Measurements from ENCODE around the gene CHRNG. TPM values are rescaled to one million over a fixed set of nuclear protein-coding genes. Genes with fewer than 3 reads are reported as not detected.

Gene CHRNG
- total RNA-seq, 1 donor from 2014 or later, result not detected

DNA sequence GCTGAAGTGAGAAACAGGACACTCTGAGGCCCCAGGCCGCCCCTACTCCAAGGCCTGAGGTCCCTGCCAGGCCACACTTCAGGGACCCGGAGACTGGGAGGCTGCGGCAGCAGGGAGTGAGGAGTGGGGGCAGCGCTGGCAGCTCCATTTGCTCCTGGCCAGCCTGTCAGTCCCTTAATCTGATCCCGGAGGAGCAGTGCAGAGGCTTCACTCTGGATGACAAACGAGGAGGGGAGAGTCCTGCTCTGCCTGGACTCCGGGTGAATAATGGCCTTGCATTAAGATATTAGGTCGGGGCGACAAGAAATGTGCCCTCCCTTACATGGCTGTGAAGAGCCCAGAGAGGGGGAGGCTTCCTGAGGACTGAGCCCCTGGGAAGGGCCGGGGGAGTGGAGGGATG is 33.6 kb upstream of the CHRNG start:
- no peak for DNase-seq (ENCODE audit: low spot score)

DNA sequence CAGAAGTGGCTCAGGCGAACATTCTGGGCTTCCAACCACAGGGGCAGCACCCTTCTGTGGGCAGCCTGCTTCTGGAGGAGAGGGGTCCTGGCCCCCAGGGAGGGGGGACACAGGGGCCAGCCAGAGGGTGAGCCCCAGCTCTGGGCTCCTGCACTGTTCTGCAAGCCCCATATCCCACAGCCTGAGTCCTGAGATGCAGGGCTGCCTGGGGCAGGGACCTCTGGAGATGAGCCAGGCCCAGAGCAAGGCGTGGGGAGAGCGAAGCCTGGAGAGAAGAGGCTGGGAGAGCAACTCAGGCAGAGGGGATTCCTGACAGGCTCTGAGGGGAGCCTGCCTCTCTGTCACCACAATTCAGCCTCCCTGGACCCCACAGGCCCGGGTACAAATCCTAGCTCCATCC is 32.8 kb upstream of the CHRNG start:
- no peak for DNase-seq (ENCODE audit: low spot score)

DNA sequence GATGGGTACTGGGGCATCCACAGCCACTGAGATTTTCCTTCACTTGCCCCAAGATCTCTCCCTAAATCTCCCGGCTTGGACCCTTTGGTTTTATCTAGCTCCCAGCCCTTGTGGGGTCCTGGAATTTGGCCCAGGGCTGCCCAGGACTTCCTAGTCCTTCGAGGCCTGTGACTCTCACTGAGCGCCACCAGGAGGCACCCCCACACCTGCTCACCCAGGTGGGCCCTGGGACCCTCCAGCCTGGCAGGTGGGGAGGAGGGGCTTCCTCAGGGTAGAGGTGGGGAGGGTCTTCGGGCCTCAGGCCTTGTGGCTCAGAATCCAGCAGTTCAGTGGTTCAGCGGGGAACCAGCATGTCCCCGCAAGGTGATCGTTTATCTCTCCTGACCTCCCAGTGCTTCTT is 31.2 kb upstream of the CHRNG start:
- no peak for DNase-seq (ENCODE audit: low spot score)

DNA sequence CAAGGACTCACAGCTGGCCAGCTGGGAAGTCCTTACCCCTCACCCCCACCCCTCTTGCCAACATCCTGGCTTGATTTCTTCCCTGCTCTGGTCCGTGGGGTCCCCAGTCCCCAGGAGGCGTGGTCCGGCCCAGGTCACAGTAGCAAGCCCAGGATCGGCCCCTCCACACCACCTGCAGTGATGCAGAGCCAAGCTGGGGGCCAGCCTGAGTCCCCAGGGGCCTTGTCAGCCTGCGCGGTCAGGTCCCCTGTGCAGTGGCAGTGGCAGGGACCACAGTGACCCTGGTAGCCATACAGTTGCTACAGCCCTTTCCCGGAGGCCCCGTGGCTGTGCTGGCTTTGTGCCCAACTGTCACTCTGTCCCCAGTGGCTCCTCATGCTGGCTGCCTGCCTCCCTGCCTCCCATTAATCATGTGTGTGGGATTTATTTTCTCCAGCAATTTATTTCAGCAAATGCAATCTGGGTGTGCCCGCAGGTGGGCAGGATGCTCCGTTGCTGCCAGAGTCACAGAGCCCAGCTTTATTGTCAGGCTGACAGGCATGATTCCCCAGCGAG is 28.1 kb upstream of the CHRNG start:
- DNase-seq (ENCODE audit: low spot score), result no peak

DNA sequence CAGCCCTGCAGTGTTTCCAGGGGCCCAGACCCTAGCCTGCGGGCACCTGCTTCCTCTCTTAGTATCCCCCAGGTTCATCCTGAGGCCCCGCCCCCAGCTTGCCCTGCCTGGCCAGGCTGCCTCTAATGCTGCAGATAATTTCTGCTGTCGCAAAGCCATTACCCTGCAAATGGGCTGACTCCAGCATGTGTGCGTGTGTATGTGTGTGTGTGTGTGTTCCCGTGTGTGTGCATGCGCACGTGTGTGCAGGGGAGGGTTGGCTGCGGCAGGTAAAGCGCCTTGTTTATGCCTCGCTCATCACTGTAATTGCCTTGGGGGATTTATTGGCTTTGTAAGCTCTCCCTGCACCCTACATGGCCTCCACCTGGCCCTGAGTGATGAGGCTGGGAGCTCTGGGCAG is 26.9 kb upstream of the CHRNG start:
- DNase-seq (ENCODE audit: low spot score), result no peak

DNA sequence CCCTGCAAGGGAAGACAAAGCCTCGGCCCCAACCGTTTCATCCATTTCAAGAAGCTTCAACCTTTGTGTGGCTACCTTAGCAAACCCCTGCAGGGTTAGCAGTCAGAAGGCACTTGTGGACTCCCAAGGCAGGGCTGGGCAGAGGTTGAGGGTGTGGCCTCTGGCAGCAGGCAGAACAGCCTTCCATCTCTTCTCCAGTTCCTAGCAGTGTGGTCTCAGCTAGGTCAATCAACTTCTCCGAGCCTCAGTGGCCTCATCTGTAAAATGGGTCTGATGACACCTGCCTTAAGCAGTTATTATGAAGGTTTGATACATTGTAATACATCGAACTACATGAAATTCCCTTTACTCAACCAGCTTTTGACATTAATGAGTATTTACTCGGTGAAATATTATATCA is 26.1 kb upstream of the CHRNG start:
- DNase-seq (ENCODE audit: low spot score), result no peak

DNA sequence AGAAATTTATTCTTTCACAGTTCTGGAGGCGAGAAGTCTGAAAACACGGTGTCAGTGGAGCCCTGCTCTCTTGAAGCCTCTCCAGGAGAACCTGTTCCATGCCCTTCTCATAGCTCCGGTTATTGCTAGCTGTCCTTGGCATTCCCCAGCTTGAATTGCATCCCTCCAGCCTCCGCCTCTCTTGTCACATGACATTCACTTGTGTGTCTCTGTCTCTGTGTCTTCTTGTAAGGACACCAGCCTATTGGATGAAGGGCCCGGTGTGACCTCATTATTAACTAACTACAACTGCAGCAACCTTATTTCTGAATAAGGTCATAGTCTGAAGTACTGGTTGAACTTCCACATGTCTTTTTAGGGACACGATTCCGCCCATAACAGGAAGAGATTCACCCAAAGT is 23.9 kb upstream of the CHRNG start:
- DNase-seq (ENCODE audit: low spot score), result no peak

DNA sequence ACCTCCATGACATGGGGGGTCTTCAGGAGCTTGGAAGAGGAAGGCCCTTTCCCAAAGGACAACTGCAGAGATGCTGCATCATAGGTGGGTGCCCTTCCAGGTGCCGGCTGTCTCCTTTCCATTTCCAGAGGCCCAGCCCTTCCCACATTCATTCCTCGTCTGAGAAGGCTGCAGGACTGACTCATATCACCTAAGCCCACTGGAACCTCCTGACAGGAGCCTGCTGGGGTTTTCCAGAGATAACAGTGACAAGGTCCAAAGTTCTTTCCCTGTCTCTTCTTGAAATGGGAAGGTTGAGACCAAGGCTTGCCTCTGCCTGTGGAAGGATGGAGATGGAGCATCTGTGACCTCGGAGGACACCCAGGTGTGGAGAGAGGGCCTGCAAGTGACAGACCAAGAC is 22.9 kb upstream of the CHRNG start:
- no peak for DNase-seq (ENCODE audit: low spot score)

DNA sequence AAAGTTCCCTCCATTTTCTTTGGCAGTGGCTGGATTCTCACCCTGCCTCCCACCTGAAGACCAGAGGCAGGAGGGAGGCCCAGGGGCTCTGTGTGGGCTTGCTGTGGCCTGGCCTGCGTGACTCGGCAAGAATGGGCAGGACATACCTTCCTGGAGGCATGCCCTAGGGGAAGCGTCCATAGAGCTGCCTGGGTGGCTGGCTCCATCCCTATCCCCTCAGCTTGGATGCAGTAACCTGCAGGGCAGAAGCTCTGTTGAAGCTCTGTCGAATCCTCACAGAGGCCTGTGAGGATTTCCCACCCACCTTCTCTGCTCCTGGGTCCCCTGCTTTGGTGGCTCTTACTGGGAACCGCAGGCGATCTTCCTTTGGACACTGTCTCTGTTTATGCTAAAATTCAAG is 20.6 kb upstream of the CHRNG start:
- DNase-seq (ENCODE audit: low spot score), result no peak

DNA sequence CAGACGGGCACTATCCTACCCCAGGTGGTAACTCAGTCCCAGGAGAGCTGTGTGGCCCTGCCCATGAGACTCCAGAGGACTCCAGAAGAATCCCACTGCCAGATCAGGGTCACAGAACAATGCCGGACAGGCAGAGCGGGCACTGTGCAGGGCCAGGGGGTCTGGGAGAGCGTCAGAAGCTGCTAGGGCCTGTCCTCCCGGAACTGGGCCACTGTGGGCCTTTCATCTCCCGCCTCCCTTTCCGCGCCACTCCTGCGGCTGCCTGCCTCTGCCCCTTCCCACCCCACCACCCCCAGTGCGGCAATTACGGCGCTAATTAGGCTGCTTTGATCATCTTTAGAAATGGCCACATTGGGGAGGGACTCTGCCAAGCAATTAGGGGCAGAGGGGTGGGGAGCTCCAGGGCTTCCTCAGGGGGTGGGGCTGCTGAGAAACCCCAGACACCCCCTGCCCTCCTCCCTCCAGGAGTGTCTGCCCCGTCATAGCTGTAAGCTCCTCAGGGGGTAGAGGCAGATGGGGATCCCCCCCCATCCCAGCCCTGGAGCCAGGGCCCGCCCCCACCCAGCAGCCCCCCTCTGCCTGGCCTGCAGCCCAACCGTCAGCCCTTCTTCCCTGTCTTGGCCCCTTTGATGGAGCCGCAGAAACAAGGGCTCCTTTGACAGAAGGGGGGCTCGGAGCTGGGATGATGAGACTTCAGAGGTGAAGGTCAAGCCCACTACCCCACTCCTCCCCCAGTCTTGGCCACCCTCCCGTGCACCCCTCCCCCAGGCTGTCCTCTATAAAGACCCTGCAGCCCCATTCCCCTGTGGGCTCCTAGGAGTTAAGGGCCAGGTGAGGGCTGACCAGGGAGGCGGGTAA is 19.7 kb upstream of the CHRNG start, which contains the start of gene PRSS56:
Gene PRSS56 (plus strand): TSS at position 808 of the 858 bp plus-strand sequence. CDS start 211 bp downstream, outside the sequence.
- DNase-seq (ENCODE audit: low spot score), result no peak

DNA sequence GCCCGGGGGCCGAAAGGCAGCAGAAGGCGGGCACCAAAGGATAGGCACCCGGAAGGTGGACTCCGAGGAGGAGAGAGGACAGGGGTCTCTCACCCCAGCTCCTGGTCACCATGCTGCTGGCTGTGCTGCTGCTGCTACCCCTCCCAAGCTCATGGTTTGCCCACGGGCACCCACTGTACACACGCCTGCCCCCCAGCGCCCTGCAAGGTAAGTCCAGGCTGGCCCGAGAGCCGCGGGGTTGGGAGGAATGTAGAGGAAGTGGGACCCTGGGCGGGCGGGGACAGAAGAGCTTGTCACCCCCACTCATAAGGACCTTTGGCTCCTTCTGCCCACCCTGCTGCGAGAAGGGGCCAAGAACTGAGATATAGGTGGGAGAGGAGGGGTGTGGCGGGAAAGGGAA is 19.0 kb upstream of the CHRNG start:
- no peak for DNase-seq (ENCODE audit: low spot score)

DNA sequence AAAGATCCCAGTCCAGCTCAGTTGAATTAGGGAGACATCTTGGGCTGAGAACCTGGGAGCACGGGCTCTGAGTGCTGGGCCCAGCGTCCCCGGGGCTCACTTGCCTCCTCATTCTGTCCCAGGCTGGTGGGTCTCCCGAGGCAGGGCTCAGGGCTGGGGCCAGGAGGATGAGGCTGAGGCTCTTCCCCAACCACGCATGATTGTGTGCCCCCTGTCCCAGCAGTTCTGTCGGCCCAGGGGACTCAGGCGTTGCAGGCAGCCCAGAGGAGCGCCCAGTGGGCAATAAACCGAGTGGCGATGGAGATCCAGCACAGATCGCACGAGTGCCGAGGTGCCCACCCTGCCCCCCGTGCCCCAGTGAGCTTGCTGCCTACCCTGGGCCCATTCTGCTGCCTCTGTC is 18.4 kb upstream of the CHRNG start:
- DNase-seq (ENCODE audit: low spot score), result no peak

DNA sequence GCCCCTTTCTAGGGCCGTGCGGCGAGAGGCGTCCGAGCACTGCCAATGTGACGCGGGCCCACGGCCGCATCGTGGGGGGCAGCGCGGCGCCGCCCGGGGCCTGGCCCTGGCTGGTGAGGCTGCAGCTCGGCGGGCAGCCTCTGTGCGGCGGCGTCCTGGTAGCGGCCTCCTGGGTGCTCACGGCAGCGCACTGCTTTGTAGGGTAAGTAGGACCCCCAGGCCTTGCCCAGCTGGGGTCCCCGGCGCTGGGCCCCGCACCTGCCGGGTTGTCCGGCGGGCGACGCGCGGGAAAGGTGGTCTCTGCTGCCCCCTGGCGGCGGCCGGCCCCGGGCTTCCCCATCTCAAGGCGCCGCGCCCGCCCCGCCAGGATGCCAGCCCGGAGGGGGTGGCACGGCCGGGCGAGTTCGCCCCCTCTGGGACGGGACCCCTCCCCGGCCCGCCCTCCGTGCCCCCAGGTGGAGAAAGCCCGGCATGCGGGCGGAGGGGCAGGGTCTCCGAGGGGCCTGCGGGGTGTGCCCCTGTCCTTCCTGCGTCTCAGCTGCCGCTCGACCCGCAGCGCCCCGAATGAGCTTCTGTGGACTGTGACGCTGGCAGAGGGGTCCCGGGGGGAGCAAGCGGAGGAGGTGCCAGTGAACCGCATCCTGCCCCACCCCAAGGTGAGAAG is 17.4 kb upstream of the CHRNG start:
- DNase-seq (ENCODE audit: low spot score), result no peak

DNA sequence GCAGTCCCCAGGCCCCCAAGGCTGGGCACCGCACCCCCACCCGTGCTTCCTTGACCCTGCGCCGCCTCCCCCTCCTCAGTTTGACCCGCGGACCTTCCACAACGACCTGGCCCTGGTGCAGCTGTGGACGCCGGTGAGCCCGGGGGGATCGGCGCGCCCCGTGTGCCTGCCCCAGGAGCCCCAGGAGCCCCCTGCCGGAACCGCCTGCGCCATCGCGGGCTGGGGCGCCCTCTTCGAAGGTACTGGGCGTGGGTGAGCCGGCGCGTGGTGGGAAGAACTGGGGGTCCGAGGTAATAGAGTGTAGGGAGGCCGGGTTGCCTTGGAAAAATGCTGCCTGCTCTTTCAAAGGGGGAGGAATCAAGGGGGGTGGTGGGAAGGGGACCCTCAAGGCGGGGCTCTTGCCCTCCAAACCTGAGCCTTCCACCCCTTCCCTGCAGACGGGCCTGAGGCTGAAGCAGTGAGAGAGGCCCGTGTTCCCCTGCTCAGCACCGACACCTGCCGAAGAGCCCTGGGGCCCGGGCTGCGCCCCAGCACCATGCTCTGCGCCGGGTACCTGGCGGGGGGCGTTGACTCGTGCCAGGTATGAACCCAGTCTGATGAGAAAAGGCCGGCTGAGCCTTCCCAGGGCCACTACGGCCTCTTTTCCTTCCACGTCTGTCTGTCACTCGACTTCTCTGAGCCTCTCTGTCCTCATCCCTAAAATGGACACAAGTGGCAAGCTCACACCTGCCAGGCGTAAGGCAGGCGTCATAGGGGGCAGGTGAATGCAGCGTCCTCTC is 16.7 kb upstream of the CHRNG start:
- no peak for DNase-seq (ENCODE audit: low spot score)

DNA sequence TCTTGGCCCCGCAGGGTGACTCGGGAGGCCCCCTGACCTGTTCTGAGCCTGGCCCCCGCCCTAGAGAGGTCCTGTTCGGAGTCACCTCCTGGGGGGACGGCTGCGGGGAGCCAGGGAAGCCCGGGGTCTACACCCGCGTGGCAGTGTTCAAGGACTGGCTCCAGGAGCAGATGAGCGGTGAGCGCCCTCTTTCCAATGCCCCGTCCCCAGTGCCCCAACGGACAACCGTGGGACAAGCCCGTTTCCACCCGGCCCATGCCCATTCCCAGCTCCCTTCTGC is 16.1 kb upstream of the CHRNG start:
- DNase-seq (ENCODE audit: low spot score), result no peak

DNA sequence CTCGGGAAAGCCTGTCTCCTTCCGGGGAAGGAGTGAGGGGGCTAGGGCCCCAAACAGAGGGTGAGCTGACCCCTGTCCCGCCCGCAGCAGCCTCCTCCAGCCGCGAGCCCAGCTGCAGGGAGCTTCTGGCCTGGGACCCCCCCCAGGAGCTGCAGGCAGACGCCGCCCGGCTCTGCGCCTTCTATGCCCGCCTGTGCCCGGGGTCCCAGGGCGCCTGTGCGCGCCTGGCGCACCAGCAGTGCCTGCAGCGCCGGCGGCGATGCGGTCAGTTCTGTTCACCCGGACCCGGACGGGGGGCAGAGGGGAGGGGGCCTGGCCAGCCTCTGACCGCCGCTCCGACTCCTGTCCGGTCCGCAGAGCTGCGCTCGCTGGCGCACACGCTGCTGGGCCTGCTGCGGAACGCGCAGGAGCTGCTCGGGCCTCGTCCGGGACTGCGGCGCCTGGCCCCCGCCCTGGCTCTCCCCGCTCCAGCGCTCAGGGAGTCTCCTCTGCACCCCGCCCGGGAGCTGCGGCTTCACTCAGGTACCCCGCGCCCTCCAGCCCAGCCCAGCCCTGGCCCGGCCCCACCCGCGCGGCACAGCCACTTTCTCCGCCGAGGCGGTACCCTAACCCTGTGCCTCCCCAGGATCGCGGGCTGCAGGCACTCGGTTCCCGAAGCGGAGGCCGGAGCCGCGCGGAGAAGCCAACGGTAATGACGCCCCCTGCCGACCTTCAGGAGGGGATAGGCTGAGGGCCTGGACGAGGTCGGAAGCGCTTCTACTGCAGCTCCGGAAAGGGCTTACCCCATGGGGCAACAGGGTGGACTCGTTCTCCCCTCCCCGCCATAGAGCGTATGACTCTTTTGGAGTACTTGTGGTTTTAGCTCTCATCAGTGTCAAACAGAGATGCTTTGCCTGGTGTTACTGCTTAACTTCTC is 15.6 kb upstream of the CHRNG start:
- no peak for DNase-seq (ENCODE audit: low spot score)

DNA sequence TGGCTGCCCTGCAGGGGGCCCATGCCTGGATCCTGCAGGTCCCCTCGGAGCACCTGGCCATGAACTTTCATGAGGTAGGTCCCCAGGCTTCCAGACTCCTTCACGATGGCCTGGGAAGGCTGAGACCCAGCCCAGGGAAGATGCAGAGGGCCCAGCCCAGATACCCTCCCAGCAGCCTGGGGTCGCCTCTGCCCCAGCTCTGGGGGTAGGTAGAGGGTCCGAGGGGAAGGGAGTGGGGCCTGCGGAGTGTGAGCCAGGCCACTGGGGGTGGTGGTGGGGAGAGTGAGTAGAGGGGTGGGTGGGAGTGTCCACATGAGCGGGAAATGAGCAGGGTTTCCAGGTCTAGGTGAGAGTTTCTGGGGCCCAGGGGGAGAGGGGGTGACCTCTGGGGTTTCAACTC is 14.7 kb upstream of the CHRNG start:
- DNase-seq (ENCODE audit: low spot score), result no peak

DNA sequence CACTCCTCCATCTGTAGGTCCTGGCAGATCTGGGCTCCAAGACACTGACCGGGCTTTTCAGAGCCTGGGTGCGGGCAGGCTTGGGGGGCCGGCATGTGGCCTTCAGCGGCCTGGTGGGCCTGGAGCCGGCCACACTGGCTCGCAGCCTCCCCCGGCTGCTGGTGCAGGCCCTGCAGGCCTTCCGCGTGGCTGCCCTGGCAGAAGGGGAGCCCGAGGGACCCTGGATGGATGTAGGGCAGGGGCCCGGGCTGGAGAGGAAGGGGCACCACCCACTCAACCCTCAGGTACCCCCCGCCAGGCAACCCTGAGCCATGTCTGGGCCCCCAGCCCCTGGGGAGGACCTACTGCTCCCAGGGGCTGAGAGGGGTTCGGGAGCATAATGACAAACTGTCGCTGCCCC is 14.3 kb upstream of the CHRNG start:
- DNase-seq (ENCODE audit: low spot score), result no peak

DNA sequence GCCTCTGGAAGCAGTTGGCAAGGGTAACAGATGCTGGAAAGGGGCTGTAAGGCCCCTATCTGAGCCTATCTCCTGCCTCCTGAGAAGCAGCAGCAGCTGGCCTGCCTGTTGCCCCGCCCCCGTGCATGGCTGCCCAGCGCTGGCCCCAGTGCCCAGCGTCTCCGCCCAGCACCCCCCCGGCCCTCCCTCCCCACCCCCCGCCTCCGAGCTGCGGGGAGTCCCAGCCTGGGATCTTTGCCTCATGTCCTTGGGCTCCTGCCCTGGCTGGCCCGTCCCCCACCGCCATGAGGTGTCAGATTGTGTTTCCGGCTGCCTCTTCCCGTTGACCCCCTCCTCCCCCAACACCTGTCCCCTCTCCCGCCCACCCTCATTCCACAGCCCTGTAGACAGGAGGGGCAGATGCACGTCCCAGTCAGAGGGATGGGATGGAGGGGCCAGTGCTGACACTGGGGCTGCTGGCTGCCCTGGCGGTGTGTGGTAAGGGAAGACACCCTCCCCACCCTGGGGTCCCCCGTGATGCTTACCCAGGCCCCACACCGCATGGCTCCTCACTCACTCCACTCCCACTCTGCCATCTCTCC is 13.6 kb upstream of the CHRNG start, which contains the start of gene CHRND:
Gene CHRND (plus strand): TSS at position 370 of the 581 bp plus-strand sequence. CDS start 56 bp downstream, at position 426.
- peak; percentile 64 for DNase-seq (ENCODE audit: low spot score)

DNA sequence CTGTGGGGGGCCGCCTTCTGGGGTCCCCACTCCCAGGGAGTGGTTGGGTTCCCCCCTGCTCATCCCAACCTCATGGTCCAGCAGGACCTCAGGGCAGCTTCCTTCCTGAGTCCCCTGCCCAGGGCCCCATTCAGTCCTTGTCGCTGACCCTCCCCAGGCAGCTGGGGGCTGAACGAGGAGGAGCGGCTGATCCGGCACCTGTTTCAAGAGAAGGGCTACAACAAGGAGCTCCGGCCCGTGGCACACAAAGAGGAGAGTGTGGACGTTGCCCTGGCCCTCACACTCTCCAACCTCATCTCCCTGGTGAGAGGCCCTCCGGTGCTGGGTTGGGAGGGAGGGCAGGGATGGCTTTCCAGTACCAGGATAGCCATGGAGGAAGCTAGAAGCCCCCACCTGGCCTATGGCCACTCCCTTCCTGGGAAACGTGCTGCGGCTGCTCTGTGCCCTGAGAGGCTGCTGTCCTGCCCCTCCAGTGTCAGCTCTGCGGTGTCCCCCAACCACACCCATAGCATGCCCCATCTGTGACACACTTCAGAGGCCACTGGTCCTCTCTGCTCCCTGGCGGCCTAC is 13.0 kb upstream of the CHRNG start:
- DNase-seq (ENCODE audit: low spot score), result no peak
